ENCODE results near the gene DCTN3. TPM values are rescaled to one million over a fixed set of nuclear protein-coding genes. Genes with fewer than 3 reads are reported as not detected.

DCTN3 gene
- total and polyA plus RNA-seq, 2 experiments from 2014 or later, result 75.0 to 83.1 TPM

- DNase-seq (ENCODE audit: low spot score), result no peak
- Histone ChIP-seq H3K9me3 (ENCODE audit: low read depth) (no peaks in the 10 kb centered on the region), H2AFZ (no peak overlapping the region), H4K20me1 (ENCODE audit: insufficient read depth, poor library complexity, severe bottlenecking) (no peaks in the 10 kb centered on the region), H3K4me1 (ENCODE audit: insufficient read depth) (peaks cover 7% of the 10 kb centered on the region), H3K79me2 (no peaks in the 10 kb centered on the region), H3K4me2 (no peak overlapping the region), H3K27ac (no peak overlapping the region), H3K4me3 (no peak overlapping the region), H3K9me2 (replicated peaks; ENCODE audit: insufficient read depth) (no peaks in the 10 kb centered on the region), H3K27me3 (no peaks in the 10 kb centered on the region), H3K36me3 (replicated peaks; ENCODE audit: insufficient read depth, low read depth) (no peaks in the 10 kb centered on the region)
- no peak for TF ChIP-seq EZH2phosphoT487 (IDR thresholded peaks at IDR 0.05; ENCODE audit: low read depth, severe bottlenecking, unreplicated experiment)
- TF ChIP-seq EZH2 (IDR thresholded peaks at IDR 0.05; ENCODE audit: borderline replicate concordance), result no peak
- TF ChIP-seq CTCF (IDR thresholded peaks at IDR 0.05; ENCODE audit: poor library complexity), result no peak
- 82% methylated on average over 8 of the region's 8 CpGs for WGBS (ENCODE audit: low lambda C conversion rate, missing lambda C conversion rate)
These were observed 54.0 kb downstream of the DCTN3 start for GRCh38 chr9:34566322-34566721.

GRCh38 chr9:34565856-34566255 lies 54.4 kb downstream of the DCTN3 start:
- Histone ChIP-seq H3K27me3 (no peaks in the 10 kb centered on the region), H3K9me3 (ENCODE audit: low read depth) (no peaks in the 10 kb centered on the region), H3K9me2 (replicated peaks; ENCODE audit: insufficient read depth) (no peaks in the 10 kb centered on the region), H3K4me1 (ENCODE audit: insufficient read depth) (peaks cover 5% of the 10 kb centered on the region), H3K4me2 (no peak overlapping the region), H3K36me3 (replicated peaks; ENCODE audit: insufficient read depth, low read depth) (no peaks in the 10 kb centered on the region), H3K79me2 (no peaks in the 10 kb centered on the region), H4K20me1 (ENCODE audit: insufficient read depth, poor library complexity, severe bottlenecking) (no peaks in the 10 kb centered on the region), H2AFZ (no peak overlapping the region), H3K4me3 (no peak overlapping the region), H3K27ac (no peak overlapping the region)
- TF ChIP-seq EZH2phosphoT487 (IDR thresholded peaks at IDR 0.05; ENCODE audit: low read depth, severe bottlenecking, unreplicated experiment) (no peak), CTCF (IDR thresholded peaks at IDR 0.05; ENCODE audit: poor library complexity) (no peak), EZH2 (IDR thresholded peaks at IDR 0.05; ENCODE audit: borderline replicate concordance) (no peak)
- 80% methylated on average over 4 of the region's 8 CpGs for WGBS (ENCODE audit: low lambda C conversion rate, missing lambda C conversion rate)
- DNase-seq (ENCODE audit: low spot score), result no peak

- H3K27ac ChIP-seq, result no peak overlapping the region
- no peak overlapping the region for H3K4me3 ChIP-seq
- no peaks in the 10 kb centered on the region for H3K36me3 ChIP-seq (replicated peaks; ENCODE audit: insufficient read depth, low read depth)
- TF ChIP-seq CTCF (IDR thresholded peaks at IDR 0.05; ENCODE audit: poor library complexity), result no peak
- TF ChIP-seq EZH2 (IDR thresholded peaks at IDR 0.05; ENCODE audit: borderline replicate concordance), result no peak
- TF ChIP-seq EZH2phosphoT487 (IDR thresholded peaks at IDR 0.05; ENCODE audit: low read depth, severe bottlenecking, unreplicated experiment), result no peak
- 93% methylated on average over 15 of the region's 16 CpGs for WGBS (ENCODE audit: low lambda C conversion rate, missing lambda C conversion rate)
- no peak for DNase-seq (ENCODE audit: low spot score)
- no peaks in the 10 kb centered on the region for H4K20me1 ChIP-seq (ENCODE audit: insufficient read depth, poor library complexity, severe bottlenecking)
- no peaks in the 10 kb centered on the region for H3K79me2 ChIP-seq
- no peak overlapping the region for H2AFZ ChIP-seq
- no peaks in the 10 kb centered on the region for H3K9me3 ChIP-seq (ENCODE audit: low read depth)
- H3K4me1 ChIP-seq (ENCODE audit: insufficient read depth), result peaks cover 15% of the 10 kb centered on the region
- no peak overlapping the region for H3K4me2 ChIP-seq
- H3K9me2 ChIP-seq (replicated peaks; ENCODE audit: insufficient read depth), result no peaks in the 10 kb centered on the region
- no peaks in the 10 kb centered on the region for H3K27me3 ChIP-seq
These were observed 55.7 kb downstream of the DCTN3 start for GRCh38 chr9:34564617-34565016.

Small RNAs within 50 kb of the gene (small RNA-seq; reads per million reads assigned to genes)
- not detected for gene CCL27

Other genes starting within 250 kb of the DCTN3 start
- 30.0 and 32.2 TPM in 2 replicates for gene MYORG, start 243.6 kb downstream of the DCTN3 start, total RNA-seq
- gene MYORG, start 243.6 kb downstream of the DCTN3 start, polyA plus RNA-seq, result 13.2 and 23.4 TPM in 2 replicates
- gene FAM219A, start 161.9 kb downstream of the DCTN3 start, total RNA-seq, result 8.8 and 9.5 TPM in 2 replicates
- gene FAM219A, start 161.9 kb downstream of the DCTN3 start, polyA plus RNA-seq, result 15.0 and 16.3 TPM in 2 replicates
- gene DNAI1, start 161.7 kb downstream of the DCTN3 start, total RNA-seq, result 0.57 TPM in 1 of 2 replicates, not detected in the other
- not detected in 2 replicates for gene DNAI1, start 161.7 kb downstream of the DCTN3 start, polyA plus RNA-seq
- gene ENHO, start 97.5 kb downstream of the DCTN3 start, total RNA-seq, result 1.5 and 1.6 TPM in 2 replicates
- 5.3 and 9.4 TPM in 2 replicates for gene ENHO, start 97.5 kb downstream of the DCTN3 start, polyA plus RNA-seq
- gene CNTFR, start 30.8 kb downstream of the DCTN3 start, total RNA-seq, result 2.1 and 4.7 TPM in 2 replicates
- gene CNTFR, start 30.8 kb downstream of the DCTN3 start, polyA plus RNA-seq, result 7.0 and 7.5 TPM in 2 replicates
- 30.0 and 31.5 TPM in 2 replicates for gene RPP25L, start 8.4 kb downstream of the DCTN3 start, total RNA-seq
- 31.8 and 35.7 TPM in 2 replicates for gene RPP25L, start 8.4 kb downstream of the DCTN3 start, polyA plus RNA-seq
- gene ARID3C, start 8.6 kb upstream of the DCTN3 start, total RNA-seq, result 0.27 TPM in 1 of 2 replicates, not detected in the other
- gene ARID3C, start 8.6 kb upstream of the DCTN3 start, polyA plus RNA-seq, result 0.21 TPM in 1 of 2 replicates, not detected in the other
- gene SIGMAR1, start 17.3 kb upstream of the DCTN3 start, total RNA-seq, result 126 and 141 TPM in 2 replicates
- gene SIGMAR1, start 17.3 kb upstream of the DCTN3 start, polyA plus RNA-seq, result 212 and 240 TPM in 2 replicates
- 46.1 and 53.2 TPM in 2 replicates for gene GALT, start 26.2 kb upstream of the DCTN3 start, total RNA-seq
- 119 and 121 TPM in 2 replicates for gene GALT, start 26.2 kb upstream of the DCTN3 start, polyA plus RNA-seq
- gene IL11RA, start 31.7 kb upstream of the DCTN3 start, total RNA-seq, result 69.4 and 74.6 TPM in 2 replicates
- gene IL11RA, start 31.7 kb upstream of the DCTN3 start, polyA plus RNA-seq, result 91.8 and 97.2 TPM in 2 replicates
- gene CCL27, start 42.2 kb upstream of the DCTN3 start, total RNA-seq, result not detected in 2 replicates
- 0.81 TPM in 1 of 2 replicates, not detected in the other for gene CCL27, start 42.2 kb upstream of the DCTN3 start, polyA plus RNA-seq
- not detected in 2 replicates for gene CCL19, start 70.8 kb upstream of the DCTN3 start, total RNA-seq
- not detected in 2 replicates for gene CCL19, start 70.8 kb upstream of the DCTN3 start, polyA plus RNA-seq
- gene CCL21, start 89.6 kb upstream of the DCTN3 start, total RNA-seq, result not detected in 2 replicates
- gene CCL21, start 89.6 kb upstream of the DCTN3 start, polyA plus RNA-seq, result not detected in 2 replicates